Measurements from ENCODE around the gene ATP6V1G2.

The ATP6V1G2 gene

DNA sequence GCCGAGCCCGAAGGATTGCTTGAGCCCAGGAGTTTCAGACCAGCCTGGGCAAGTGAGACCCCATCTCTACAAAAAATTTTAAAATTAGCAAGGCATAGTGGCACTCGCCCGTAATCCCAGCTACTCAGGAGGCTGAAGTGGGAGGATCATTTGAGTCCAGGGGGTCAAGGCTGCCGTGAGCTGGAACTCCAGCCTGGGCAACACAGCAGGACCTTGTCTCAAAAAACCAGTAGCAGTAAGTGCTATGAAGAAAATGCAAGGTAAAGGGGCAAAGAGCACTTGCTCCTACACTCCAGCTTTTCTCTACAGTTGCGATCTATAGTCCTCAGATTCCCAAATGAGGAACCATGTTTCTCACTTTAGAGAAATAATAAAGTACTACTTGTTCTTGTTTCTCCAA lies 2.8 kb downstream of the ATP6V1G2 start (continued):
- TF ChIP-seq ZNF521 (tag by site-specific recombination; IDR thresholded peaks at IDR 0.05): no peak
- no peak for TF ChIP-seq ZNF792 (tag by site-specific recombination; IDR thresholded peaks at IDR 0.05)
- TF ChIP-seq ZNF132 (tag by site-specific recombination; IDR thresholded peaks at IDR 0.05; ENCODE audit: borderline replicate concordance): no peak
- no peak for TF ChIP-seq ZNF391 (tag by site-specific recombination; IDR thresholded peaks at IDR 0.05; ENCODE audit: borderline replicate concordance, low read depth)
- no peak for TF ChIP-seq ZNF335 (tag by site-specific recombination; conservative IDR thresholded peaks at IDR 0.05)
- TF ChIP-seq, protein P1, sequence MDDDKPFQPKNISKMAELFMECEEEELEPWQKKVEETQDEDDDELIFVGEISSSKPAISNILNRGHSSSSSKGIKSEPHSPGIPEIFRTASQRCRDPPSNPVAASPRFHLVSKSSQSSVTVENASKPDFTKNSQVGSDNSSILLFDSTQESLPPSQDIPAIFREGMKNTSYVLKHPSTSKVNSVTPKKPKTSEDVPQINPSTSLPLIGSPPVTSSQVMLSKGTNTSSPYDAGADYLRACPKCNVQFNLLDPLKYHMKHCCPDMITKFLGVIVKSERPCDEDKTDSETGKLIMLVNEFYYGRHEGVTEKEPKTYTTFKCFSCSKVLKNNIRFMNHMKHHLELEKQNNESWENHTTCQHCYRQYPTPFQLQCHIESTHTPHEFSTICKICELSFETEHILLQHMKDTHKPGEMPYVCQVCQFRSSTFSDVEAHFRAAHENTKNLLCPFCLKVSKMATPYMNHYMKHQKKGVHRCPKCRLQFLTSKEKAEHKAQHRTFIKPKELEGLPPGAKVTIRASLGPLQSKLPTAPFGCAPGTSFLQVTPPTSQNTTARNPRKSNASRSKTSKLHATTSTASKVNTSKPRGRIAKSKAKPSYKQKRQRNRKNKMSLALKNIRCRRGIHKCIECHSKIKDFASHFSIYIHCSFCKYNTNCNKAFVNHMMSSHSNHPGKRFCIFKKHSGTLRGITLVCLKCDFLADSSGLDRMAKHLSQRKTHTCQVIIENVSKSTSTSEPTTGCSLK (tag by site-specific recombination; IDR thresholded peaks at IDR 0.05): no peak
- TF ChIP-seq, protein P2, sequence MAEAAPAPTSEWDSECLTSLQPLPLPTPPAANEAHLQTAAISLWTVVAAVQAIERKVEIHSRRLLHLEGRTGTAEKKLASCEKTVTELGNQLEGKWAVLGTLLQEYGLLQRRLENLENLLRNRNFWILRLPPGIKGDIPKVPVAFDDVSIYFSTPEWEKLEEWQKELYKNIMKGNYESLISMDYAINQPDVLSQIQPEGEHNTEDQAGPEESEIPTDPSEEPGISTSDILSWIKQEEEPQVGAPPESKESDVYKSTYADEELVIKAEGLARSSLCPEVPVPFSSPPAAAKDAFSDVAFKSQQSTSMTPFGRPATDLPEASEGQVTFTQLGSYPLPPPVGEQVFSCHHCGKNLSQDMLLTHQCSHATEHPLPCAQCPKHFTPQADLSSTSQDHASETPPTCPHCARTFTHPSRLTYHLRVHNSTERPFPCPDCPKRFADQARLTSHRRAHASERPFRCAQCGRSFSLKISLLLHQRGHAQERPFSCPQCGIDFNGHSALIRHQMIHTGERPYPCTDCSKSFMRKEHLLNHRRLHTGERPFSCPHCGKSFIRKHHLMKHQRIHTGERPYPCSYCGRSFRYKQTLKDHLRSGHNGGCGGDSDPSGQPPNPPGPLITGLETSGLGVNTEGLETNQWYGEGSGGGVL (tag by site-specific recombination; IDR thresholded peaks at IDR 0.05): no peak
- TF ChIP-seq ZNF112 (tag by site-specific recombination; IDR thresholded peaks at IDR 0.05): no peak
- no peak for TF ChIP-seq ZNF48 (tag by site-specific recombination; IDR thresholded peaks at IDR 0.05)
- no peak for TF ChIP-seq YY2 (tag by site-specific recombination; IDR thresholded peaks at IDR 0.05)
- no peak for TF ChIP-seq ZNF776 (tag by site-specific recombination; IDR thresholded peaks at IDR 0.05; ENCODE audit: borderline replicate concordance)
- no peak for TF ChIP-seq ZNF514 (tag by site-specific recombination; IDR thresholded peaks at IDR 0.05)
- TF ChIP-seq ZNF311 (tag by site-specific recombination; IDR thresholded peaks at IDR 0.05; ENCODE audit: borderline replicate concordance): no peak

DNA sequence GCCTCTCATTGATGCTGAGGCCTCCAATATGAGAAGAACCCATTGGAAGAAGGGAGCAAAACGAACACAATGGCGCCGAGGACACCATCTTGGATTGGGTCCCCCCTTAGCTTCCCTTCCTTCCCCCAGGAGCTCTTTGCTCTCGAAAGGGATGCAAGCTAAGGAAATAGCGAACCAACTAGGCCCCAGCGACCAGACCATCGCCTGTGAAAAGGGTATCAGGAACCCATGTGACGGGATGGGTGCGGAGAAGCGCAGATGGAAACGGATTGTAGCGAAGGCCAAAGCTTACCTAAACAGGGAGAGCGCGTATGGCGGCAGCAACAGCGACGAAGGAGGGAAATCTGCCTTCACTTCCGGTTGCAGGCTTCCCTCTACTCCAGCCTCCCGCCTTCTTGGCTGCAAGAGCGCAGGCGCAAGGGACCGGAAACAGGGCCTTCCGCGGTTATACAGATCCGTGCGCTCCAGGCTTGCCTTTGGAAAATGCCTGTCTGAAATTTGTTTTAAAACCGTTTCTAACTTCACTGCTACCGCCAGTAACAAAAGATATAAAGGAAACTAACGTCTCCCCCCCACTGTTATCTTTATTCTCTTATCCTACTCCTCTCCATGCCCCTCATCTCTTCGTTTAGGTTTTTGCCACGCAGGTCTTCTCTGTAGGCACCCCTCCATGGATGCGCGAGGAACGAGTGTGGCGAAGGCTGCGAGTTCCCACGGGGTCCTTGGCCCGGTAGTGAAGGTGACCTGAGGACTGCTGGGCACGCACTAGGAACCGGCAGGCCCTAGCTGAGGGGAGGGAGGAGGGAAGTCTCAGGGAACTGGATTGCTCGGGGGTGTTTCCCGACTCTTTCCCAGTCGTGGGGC lies 4.5 kb downstream of the ATP6V1G2 start, which contains the start of gene DDX39B:
Gene DDX39B (minus strand): TSS at position 346 of the 864 bp plus-strand sequence. CDS start 1,471 bp downstream, outside the sequence.
- H3K27ac ChIP-seq (ENCODE audit: extremely low read depth, low read depth, low read length): peak within 1 kb of the TSS; percentile 100
- H3K36me3 ChIP-seq (ENCODE audit: control insufficient read depth in 2 of 2, insufficient read depth in 1 of 2, low read length in 2 of 2): peaks cover 39 to 43% of the 10 kb centered on the region in 2 experiments
- ChIA-PET CTCF (interaction anchor here (0.6 to 13.9 kb wide), 11 partner anchors 9 to 413 kb away, joined by 3 to 431 read pairs (median 4); partner anchors contain the start of genes LST1, LTB, MCCD1 and NCR3), POLR2A (interaction anchor here (0.6 to 4.2 kb wide), 52 partner anchors 8 to 1430 kb away, joined by 3 to 112 read pairs (median 5); partner anchors contain the start of genes ATF6B, BAG6, C6orf47 and GPANK1)
- peak within 1 kb of the TSS; percentile 64 for H3K4me3 ChIP-seq (ENCODE audit: low read depth, low read length)
- H3K9me3 ChIP-seq (ENCODE audit: control insufficient read depth, insufficient read depth, low read depth, low read length): no peaks in the 10 kb centered on the region
- peaks cover 14% of the 10 kb centered on the region for H3K4me1 ChIP-seq (ENCODE audit: control insufficient read depth, insufficient read depth, low read length)
- TF ChIP-seq ZNF354C (tag by site-specific recombination; IDR thresholded peaks at IDR 0.05; ENCODE audit: borderline replicate concordance, low read depth) (no peak), ZNF560 (tag by site-specific recombination; IDR thresholded peaks at IDR 0.05; ENCODE audit: borderline replicate concordance) (no peak), YY2 (tag by site-specific recombination; IDR thresholded peaks at IDR 0.05) (peak; percentile 90), ZBTB48 (tag by site-specific recombination; IDR thresholded peaks at IDR 0.05) (peak; percentile 66), ZNF629 (tag by site-specific recombination; IDR thresholded peaks at IDR 0.05) (peak; percentile 81), REPIN1 (tag by site-specific recombination; IDR thresholded peaks at IDR 0.05; ENCODE audit: low read depth) (peak; percentile 21; the same call in 1 of the 2 replicates), TRIM28 (IDR thresholded peaks at IDR 0.05; ENCODE audit: borderline replicate concordance, low read length) (peak; percentile 44; the same call in 1 of the 2 replicates), ZNF585B (tag by site-specific recombination; IDR thresholded peaks at IDR 0.05) (no peak), IKZF3 (tag by site-specific recombination; IDR thresholded peaks at IDR 0.05) (no peak; the same call in 1 of the 2 replicates), ZNF175 (tag by site-specific recombination; IDR thresholded peaks at IDR 0.05) (no peak)
- TF ChIP-seq, protein P3, sequence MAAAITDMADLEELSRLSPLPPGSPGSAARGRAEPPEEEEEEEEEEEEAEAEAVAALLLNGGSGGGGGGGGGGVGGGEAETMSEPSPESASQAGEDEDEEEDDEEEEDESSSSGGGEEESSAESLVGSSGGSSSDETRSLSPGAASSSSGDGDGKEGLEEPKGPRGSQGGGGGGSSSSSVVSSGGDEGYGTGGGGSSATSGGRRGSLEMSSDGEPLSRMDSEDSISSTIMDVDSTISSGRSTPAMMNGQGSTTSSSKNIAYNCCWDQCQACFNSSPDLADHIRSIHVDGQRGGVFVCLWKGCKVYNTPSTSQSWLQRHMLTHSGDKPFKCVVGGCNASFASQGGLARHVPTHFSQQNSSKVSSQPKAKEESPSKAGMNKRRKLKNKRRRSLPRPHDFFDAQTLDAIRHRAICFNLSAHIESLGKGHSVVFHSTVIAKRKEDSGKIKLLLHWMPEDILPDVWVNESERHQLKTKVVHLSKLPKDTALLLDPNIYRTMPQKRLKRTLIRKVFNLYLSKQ (tag by site-specific recombination; IDR thresholded peaks at IDR 0.05; ENCODE audit: borderline replicate concordance): no peak
- TF ChIP-seq, protein P4, sequence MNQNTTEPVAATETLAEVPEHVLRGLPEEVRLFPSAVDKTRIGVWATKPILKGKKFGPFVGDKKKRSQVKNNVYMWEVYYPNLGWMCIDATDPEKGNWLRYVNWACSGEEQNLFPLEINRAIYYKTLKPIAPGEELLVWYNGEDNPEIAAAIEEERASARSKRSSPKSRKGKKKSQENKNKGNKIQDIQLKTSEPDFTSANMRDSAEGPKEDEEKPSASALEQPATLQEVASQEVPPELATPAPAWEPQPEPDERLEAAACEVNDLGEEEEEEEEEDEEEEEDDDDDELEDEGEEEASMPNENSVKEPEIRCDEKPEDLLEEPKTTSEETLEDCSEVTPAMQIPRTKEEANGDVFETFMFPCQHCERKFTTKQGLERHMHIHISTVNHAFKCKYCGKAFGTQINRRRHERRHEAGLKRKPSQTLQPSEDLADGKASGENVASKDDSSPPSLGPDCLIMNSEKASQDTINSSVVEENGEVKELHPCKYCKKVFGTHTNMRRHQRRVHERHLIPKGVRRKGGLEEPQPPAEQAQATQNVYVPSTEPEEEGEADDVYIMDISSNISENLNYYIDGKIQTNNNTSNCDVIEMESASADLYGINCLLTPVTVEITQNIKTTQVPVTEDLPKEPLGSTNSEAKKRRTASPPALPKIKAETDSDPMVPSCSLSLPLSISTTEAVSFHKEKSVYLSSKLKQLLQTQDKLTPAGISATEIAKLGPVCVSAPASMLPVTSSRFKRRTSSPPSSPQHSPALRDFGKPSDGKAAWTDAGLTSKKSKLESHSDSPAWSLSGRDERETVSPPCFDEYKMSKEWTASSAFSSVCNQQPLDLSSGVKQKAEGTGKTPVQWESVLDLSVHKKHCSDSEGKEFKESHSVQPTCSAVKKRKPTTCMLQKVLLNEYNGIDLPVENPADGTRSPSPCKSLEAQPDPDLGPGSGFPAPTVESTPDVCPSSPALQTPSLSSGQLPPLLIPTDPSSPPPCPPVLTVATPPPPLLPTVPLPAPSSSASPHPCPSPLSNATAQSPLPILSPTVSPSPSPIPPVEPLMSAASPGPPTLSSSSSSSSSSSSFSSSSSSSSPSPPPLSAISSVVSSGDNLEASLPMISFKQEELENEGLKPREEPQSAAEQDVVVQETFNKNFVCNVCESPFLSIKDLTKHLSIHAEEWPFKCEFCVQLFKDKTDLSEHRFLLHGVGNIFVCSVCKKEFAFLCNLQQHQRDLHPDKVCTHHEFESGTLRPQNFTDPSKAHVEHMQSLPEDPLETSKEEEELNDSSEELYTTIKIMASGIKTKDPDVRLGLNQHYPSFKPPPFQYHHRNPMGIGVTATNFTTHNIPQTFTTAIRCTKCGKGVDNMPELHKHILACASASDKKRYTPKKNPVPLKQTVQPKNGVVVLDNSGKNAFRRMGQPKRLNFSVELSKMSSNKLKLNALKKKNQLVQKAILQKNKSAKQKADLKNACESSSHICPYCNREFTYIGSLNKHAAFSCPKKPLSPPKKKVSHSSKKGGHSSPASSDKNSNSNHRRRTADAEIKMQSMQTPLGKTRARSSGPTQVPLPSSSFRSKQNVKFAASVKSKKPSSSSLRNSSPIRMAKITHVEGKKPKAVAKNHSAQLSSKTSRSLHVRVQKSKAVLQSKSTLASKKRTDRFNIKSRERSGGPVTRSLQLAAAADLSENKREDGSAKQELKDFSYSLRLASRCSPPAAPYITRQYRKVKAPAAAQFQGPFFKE (tag by site-specific recombination; IDR thresholded peaks at IDR 0.05; ENCODE audit: borderline replicate concordance): no peak

Data from HEK293 (cell line).